ENCODE measurements around the gene UBE2QL1. TPM values are rescaled to one million over a fixed set of nuclear protein-coding genes. Genes with fewer than 3 reads are reported as not detected.

Gene UBE2QL1
- polyA plus RNA-seq, 1 of the 3 experiments (the other 2 are of a cell fraction): 0.28 TPM

GRCh38 chr5:6503342-6503741, 54.7 kb downstream of the UBE2QL1 start (continued):
- TF ChIP-seq CTCF (IDR thresholded peaks at IDR 0.05) (no peak), ELF1 (IDR thresholded peaks at IDR 0.05) (no peak), MEF2A (IDR thresholded peaks at IDR 0.05; ENCODE audit: borderline replicate concordance, low read depth) (no peak), IRF3 (IDR thresholded peaks at IDR 0.05; ENCODE audit: low read depth, low read length) (no peak), PBX3 (IDR thresholded peaks at IDR 0.05) (no peak), EZH2phosphoT487 (IDR thresholded peaks at IDR 0.05; ENCODE audit: borderline replicate concordance, low read depth) (no peak), SMC3 (IDR thresholded peaks at IDR 0.05; ENCODE audit: low read depth, low read length) (no peak)

GRCh38 chr5:6504677-6505415, 56.2 kb downstream of the UBE2QL1 start:
- Histone ChIP-seq H4K20me1 (ENCODE audit: insufficient read depth) (no peaks in the 10 kb centered on the region), H3K79me2 (ENCODE audit: insufficient read depth) (no peaks in the 10 kb centered on the region), H3K27ac (ENCODE audit: low read depth in 2 of 2, low read length in 1 of 2) (no peak overlapping the region), H3K4me3 (ENCODE audit: low read depth in 2 of 2, low read length in 1 of 2) (no peak overlapping the region), H3K4me2 (no peak overlapping the region), H3K9me3 (no peaks in the 10 kb centered on the region), H3K27me3 (ENCODE audit: insufficient read depth) (no peaks in the 10 kb centered on the region), H3K36me3 (replicated peaks in 1 of 2; ENCODE audit: control insufficient read depth in 1 of 2, insufficient read depth in 2 of 2, low read length in 1 of 2) (no peaks in the 10 kb centered on the region), H3K9me2 (no peaks in the 10 kb centered on the region), H3K4me1 (ENCODE audit: control insufficient read depth in 1 of 2, insufficient read depth in 2 of 2, low read depth in 1 of 2, low read length in 1 of 2) (peaks cover 0 to 8% of the 10 kb centered on the region in 2 experiments; a peak in 1 of 4 replicates), H3K9ac (no peak overlapping the region), H2AFZ (ENCODE audit: low read depth) (no peak overlapping the region), H3F3A (replicated peaks; ENCODE audit: insufficient read depth) (no peaks in the 10 kb centered on the region)
- TF ChIP-seq SMC3 (IDR thresholded peaks at IDR 0.05; ENCODE audit: low read depth, low read length) (no peak), RFX5 (IDR thresholded peaks at IDR 0.05; ENCODE audit: low read length) (no peak), EP300 (IDR thresholded peaks at IDR 0.05; ENCODE audit: borderline replicate concordance in 1 of 2, low read depth in 1 of 2, low read length in 1 of 2) (no peak), USF2 (IDR thresholded peaks at IDR 0.05; ENCODE audit: borderline replicate concordance, low read depth, low read length) (no peak), YY1 (IDR thresholded peaks at IDR 0.05; ENCODE audit: low read depth) (no peak), RXRA (IDR thresholded peaks at IDR 0.05; ENCODE audit: borderline replicate concordance, low read depth) (no peak), ZBTB33 (IDR thresholded peaks at IDR 0.05; ENCODE audit: borderline replicate concordance, low read depth) (no peak), PBX3 (IDR thresholded peaks at IDR 0.05) (no peak), GATA2 (CRISPR knock-in tag; IDR thresholded peaks at IDR 0.05) (no peak), IRF3 (IDR thresholded peaks at IDR 0.05; ENCODE audit: low read depth, low read length) (no peak), FOXJ3 (CRISPR knock-in tag; IDR thresholded peaks at IDR 0.05) (no peak), FOXM1 (IDR thresholded peaks at IDR 0.05; ENCODE audit: low read depth) (no peak), MEF2A (IDR thresholded peaks at IDR 0.05; ENCODE audit: borderline replicate concordance, low read depth) (no peak), RCOR1 (IDR thresholded peaks at IDR 0.05; ENCODE audit: low read length) (no peak), GABPA (IDR thresholded peaks at IDR 0.05; ENCODE audit: low read depth) (no peak), CHD2 (IDR thresholded peaks at IDR 0.05; ENCODE audit: low read length, partially characterized antibody) (no peak)
- ChIA-PET POLR2A (no interaction called here), CTCF (interaction anchor here (0.9 kb wide), 2 partner anchors 12 to 79 kb away, joined by 3 read pairs; no protein-coding TSS in a partner anchor)
- no peak for DNase-seq
- 25% methylated on average over 7 of the region's 8 CpGs for WGBS (ENCODE audit: low lambda C conversion rate)

All from SK-N-SH (cell line).